GM19395 (cell line): ENCODE data around the gene EPHA1.

Experiments
- ATAC-seq: cut with Tn5 transposase; IDR thresholded peaks from one replicate; pipeline ENCODE4 v1.9.1; 2021; ENCODE audit warnings: mild to moderate bottlenecking, moderate library complexity; ENCODE audit not compliant: unreplicated experiment

EPHA1 gene

DNA sequence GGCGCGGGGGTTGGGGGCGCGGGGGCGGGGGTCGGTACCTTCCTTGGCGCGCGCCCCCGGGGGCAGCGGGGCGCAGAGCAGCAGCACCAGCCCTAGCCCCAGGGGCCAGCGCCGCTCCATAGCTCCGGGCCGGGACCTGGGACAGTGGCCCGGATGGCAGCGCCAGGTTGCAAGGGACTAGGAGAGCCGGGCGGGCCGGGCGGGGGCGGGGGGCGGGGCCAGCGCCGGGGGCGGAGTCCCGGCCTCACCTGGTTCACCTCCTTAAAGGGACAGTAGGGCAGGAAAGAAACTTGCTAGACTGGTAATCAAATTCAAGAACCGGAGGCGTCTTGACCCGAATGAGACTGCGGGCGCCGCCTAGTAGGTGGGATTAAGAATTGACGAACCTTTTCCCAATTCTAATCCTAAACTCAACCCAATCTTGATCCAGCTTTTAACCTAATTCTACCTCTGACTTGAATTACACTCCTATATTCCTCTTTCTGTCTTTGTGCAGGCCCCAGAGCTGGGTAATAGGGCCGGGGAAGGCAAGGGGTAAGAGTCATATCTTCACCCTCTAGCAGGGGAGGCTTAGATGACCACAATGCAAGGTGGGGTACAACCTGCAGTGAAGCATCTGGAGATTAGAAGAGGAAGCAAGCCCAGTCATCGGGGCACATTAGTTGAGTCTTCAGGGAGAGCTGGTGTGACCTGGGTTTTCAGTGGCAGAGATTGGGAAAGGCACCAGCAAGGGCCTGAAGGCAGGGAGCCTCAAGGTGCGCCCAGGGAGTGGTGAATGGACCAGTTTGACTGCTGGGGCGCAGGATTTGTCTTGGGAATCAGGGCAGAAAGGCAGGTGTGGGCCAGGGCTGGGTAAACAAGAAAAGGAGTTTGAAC lies at the start of gene EPHA1:
Gene EPHA1 (minus strand): TSS at position 171 of the 876 bp plus-strand sequence. CDS start 51 bp downstream, at position 120.
- peak; percentile 53 for ATAC-seq

DNA sequence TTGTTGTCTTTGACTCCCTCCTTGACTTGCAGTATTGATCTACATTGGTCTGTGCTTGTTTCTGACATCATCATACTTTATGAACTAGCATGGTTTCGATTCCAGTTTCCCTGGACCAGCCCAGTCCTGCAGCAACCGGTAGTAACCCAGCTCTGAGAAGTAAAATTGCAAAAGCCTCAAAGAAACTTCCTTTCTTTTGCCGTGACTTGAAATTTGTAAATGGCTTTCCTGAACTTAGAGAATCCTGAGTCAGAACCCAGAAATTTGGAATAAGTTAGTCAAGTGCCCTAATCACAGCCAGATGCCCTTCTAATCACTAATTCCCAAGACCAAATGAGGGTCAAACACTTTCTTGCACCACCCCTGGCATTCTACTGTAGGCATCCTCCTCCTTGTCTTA lies 49.6 kb upstream of the EPHA1 start:
- no peak for ATAC-seq

DNA sequence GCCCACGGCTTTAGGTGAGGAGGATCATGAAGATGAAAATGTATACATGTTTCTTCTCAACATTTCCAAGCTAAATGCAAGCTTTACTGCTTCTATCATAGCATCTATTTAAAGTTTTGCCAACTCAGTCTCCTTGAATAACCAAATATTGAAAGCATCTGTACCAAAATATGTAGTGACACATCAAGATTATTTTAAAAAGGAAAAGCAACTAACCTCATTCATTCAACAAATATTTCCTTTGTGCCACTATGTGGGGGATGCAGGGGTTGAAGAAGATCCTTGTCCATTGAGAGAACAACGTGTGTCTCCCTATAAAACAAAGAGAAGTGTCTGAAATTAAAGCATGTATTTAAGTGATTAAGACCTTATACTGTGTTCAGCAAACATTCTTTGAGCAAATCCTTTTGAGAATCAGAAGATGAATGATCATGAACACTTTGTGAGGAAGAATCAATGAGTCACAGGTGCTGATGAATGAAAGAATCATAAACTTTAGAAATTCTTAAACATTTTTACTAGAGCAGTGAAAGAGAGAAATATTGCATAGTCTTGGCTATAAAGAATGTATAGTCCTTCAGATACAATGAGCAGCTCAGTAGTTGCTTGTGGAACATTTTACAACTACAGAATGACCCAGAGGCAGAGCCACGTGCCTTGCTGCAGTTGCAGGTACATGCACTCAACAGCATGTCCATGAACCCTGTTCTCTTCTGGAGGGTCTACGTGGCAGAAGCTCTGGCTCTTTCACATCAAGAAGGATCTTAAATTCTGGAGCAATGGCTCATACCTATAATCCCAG lies 48.5 kb upstream of the EPHA1 start:
- no peak for ATAC-seq

DNA sequence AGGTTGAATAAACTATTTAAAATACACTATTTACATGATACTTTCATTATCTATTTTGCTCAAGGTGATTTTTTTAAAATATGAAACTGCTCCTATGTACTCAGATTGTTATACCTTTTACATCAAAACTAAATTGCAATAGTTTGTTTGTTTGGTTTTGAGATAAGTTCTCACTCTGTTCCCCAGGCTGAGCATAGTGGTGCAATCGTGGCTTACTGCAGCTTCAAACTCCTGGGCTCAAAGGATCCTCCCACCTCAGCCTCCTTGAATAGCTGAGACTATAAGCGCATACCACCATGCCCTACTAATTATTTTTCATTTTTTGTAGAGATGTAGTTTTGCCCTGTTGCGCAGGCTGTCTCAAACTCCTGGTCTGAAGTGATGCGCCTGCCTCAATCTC lies 47.3 kb upstream of the EPHA1 start:
- ATAC-seq = no peak

DNA sequence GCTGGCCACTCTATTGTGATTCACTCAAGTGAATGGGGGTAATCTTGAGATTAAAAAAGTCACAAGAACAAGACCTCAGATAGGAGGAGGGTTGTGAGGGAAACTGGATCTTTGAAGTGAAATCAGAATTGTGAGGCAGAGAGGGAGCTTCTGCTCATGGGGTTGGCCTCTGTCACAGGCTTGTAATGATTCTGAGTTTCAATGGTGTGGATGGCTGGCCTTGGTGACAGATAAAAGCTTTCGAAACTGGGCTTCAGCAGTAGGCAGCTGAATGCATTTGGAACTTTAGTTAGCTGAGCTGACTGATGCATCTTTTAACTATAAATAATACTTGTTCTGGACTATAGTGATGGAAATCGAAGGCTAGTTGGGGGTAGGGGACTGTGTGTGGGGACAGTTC lies 46.8 kb upstream of the EPHA1 start:
- no peak for ATAC-seq

DNA sequence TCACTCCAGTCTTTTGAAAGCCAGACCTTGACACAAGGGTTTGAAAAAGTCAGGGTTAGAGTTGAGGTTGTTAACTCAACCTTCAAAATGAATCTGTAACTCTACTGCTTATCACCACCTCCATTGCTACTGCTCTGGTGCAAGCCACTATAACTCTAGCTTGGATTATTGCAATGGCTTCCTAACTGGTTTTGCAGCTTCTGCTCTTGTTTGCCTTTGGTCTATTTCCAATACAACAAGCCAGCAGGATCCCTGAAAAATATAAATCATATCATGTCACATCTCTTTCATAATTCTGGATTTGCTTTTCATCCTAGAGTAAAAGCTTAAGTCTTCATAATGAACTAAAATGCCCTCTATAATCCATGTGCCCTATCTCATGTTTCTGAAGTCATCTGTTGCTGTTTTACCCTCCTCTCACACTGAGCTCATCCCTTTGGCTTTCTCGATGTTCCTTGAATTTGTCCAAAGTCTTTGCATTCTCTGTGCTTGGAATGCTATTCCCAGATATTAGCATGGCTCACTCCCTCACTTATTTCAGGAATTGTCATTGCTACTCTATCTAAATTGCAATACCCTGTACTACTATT lies 45.5 kb upstream of the EPHA1 start:
- ATAC-seq = no peak

DNA sequence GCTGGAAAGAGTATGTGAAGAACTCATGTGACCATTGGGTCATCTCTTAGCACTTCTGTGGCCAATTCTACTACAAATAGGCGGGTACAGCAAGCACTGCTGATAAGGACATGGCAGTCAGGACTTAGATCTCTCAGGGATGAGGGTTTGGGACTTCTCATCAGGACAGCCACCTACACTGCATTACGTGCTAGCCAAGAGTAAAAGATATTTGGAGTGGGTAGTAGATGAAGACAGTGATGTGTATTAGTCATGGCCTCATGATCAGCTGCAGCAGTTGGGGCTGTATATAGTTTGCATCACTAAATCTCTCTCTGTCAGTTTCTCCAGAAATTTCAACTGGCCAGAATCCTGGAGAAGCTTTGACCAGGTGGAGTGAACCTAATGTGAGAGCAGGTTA lies 43.8 kb upstream of the EPHA1 start:
- no peak for ATAC-seq

DNA sequence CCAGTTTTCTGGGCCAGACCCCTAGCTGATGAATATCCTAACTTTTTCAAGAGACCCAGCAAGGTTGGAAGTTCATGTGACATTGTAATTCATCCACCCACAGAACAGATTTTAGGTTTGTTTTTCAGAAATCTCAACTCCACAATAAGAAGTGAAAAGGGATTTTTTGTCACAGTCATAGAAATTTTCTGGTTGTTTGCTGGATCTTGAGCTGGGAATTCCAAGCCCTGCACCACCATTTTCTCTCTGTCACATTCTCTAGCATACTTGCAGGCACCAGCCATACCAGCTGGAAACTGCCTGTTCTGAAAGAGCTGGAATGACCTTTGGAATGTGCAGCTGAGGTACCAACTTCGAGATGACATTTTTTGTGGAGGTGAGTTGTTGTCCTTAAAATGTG lies 43.1 kb upstream of the EPHA1 start:
- no peak for ATAC-seq

DNA sequence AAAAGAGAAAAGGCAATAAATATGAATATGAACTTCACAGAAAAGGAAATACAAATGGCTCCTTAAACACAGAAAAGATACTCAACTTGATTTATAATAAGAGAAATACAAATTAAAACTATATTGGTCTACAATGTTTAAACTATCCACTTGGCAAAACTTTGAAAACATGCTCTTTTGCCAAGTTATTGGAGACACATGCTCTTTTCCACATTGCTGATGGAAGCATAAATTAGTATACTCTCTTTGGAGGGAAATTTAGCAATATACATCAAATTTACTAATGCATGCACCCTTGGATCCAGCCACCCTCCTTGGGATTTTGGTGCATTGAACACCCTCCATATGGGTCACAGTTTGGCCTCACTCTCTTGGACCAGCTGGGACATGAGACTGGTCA lies 42.5 kb upstream of the EPHA1 start:
- ATAC-seq = no peak

DNA sequence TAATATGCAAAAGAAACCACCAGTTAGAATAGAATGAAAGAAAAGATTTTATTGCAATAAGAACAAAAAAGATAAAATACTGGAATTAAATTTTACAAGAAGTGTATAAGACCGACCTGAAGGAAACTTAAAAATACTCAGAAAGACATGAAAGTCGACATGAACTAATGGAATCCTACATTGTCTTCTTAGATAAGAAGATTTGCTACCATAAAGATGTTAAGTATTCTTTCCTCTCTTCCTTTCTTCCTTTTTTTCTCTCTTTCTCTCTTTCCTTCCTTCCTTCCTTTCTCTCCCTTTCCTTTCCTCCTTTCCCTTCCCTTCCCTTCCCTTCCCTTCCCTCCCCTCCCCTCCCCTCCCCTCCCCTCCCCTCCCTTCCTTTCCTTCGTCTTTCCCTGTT lies 41.1 kb upstream of the EPHA1 start:
- ATAC-seq = no peak

DNA sequence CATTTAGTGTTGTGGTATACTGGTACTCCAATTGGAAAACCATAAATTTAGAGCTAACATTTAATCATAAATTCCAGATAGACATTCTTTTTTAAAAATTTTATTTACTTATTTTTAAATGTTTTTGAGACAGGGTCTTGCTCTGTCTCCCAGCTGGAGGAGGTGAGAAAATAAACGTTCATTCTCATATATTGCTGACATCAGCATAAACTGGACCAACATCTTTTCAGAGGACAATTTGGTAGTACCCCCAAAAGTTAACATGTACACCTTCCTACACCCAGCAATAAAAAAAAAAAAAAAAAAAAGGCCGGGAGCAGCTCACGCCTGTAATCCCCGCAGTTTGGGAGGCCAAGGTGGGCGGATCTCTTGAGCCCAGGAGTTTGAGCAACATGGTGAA lies 39.8 kb upstream of the EPHA1 start:
- ATAC-seq = no peak

DNA sequence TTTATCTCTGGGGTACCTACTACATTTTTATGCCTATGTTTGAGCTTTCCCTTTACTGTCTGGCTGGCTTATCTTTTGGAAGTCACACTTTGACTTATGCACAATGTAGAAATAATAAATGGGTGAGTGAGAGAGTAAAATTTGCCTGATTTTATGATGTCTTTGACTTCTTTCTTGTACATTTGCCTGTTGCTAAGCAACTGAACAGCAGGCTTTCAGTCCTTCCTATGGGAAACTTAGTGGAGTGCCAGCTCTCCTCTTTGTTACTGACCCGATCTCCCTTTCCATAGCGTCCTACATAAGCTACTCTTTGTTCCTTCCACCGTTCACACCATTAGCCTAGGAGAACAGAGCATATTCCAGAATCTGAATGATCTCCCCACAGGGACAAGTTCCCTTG lies 38.8 kb upstream of the EPHA1 start:
- no peak for ATAC-seq

DNA sequence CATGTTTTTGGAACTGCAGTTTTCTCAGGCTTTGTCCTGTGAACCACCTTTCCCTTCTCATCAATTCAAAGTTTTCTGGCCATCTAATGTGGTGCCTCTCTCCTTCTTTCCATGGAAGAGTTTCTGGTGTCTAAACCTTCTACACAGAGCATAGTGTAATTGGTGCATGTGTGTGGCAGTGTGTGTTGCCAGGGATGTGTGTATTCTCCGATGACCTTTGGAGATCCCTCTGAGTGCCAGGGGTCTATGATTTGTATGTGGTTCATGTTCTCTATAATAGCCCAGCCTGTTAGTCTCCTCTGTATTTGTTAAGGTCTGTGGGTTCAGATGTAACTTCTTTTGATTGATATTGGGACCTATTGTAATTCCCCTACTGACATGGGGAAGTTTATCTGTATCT lies 36.1 kb upstream of the EPHA1 start:
- no peak for ATAC-seq

DNA sequence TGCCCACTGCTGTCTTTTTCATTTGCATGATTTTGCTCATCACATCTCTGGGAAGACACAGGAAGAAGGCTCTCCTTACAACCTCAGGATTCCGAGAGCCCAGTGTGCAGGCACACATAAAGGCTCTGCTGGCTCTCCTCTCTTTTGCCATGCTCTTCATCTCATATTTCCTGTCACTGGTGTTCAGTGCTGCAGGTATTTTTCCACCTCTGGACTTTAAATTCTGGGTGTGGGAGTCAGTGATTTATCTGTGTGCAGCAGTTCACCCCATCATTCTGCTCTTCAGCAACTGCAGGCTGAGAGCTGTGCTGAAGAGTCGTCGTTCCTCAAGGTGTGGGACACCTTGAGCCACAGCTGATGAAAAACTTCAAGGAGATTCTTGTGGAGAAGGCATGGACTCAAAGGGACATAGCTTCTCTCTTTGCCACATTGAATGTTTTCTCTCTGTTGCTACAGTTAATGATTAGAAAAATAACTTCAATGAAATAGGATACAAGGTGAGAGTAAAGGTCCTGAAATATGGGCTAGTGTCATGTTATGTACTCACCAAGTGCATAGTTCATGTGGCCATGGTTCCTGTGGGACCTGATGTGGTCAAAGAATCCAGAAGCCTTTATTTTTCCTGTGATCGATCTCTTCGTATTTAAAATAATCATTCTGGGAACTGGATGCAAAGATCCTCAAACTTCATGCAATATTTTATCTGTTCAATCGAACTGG lies 35.6 kb upstream of the EPHA1 start:
- ATAC-seq = no peak

DNA sequence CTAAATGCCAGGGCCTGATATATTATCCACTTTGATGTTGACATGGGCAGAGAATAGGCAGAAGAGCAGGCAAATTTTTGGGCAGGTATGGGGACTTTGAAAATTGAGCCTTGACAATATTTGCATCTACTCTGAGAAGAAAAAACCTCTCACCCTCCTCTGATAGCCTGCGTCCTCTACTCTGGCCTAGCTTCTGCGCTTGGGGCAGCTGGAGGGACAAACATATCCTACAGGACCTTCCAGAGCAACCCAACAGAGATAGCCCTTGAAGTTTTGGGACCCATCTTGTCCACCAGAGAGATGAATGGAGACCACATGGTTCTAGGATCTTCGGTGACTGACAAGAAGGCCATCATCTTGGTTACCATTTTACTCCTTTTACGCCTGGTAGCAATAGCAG lies 34.5 kb upstream of the EPHA1 start, which contains the start of gene TAS2R60:
Gene TAS2R60 (plus strand): TSS at position 301 of the 400 bp plus-strand sequence. CDS start 0 bp downstream, at position 301.
- ATAC-seq = no peak

DNA sequence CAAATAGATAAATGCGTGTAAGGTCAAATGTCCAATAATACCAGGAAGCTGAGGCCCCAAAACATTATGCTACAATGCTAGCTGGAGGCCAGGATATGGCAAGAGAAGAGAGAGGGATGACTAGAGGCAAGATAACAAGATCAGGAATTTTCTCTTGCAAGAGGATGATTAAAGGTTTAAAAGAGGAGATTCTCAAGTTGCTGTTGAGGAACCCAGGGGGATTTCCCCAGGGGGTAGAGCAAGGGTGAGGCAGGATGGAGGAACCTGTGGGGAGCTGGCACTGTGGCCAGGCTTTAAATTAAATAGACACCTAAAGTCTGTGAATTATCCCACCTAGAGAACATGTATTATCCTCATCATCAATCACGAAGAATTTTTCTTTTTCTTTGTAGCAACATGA lies 31.2 kb upstream of the EPHA1 start:
- no peak for ATAC-seq

DNA sequence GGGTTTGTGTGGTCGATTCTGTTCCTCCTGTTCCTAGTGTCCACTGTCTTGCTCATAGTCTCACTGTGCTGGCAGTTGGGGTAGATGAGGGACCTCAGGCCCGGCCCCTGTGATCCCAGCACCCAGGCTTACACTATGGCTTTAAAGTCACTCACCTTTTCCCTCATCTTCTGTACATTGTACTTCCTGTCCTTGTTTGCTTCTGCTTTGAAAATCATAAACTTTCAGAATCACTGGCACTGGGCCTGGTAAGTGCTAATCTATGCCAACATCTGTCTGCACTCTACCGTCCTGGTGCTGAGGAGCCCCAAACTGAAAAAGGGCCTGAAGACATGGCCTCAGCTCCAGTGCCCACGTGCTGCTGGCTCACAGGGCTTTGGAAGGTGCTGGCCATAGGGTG lies 28.9 kb upstream of the EPHA1 start:
- ATAC-seq = peak; percentile 42

DNA sequence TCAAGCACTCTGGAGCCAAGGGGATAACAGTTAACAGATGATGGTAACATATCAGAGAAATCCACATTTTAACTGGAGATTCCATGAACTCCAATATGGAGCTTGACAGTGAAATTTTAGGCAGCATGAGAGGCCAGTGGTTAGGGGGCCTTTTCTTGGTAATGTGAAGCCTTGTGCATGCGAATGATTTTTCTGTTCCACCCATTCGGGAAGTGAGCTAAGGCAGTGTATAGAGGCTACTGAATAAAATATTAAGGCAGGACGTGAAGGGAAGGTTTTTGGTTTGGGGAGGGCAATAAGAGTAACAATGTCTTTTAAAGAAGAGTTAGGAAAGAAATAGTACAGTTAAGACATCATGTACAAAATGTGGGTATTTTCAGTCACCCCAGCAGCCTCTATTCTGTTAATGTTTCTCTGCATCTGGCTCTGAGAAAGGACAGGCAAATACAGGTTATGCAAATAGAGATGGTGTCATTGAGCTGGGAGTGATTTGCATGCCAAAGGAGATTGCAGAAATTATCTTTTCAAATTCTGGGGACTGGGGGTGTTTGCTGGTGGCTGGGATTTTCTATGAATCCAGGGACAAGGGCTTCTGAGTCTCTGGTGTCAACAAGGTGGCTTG lies 27.8 kb upstream of the EPHA1 start:
- ATAC-seq = peak; percentile 88

DNA sequence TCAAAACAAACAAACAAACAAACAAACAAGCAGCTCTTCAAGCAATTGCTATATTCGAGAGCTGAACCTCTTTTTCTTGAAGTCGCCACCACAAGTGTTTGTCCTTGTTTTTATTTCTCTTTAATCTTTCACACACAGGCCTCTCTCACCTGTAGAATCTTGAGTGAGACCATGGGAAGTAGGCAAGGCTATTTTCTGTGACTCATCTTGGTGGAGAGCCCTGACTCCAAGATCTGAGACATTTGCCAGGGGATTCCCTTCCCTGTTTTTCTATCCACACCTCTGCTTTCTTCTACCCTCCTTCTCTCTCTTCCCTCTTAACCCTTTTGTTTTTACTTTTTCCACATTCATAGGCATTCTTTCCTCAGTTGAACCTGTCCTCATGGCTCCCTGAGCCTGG lies 26.6 kb upstream of the EPHA1 start:
- no peak for ATAC-seq

DNA sequence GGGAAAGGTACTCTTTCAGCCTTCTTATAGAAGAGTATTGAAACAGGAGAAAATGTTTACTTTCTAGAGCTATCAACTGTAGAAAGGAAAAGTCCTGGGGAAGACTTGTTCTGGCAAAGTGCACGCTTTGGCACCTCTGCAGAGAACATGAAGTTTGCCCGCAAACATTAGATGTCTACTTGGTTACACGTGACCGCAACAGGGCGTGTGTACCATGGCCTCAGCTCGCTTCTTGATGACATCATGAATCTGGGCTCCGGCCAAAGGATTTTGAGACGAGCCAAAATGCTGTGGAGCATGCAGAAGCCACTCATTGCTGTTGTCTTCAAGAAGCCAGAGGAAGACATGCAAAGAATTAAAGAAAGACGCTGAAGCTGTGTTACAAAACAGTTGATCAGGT lies 26.0 kb upstream of the EPHA1 start:
- ATAC-seq = no peak

DNA sequence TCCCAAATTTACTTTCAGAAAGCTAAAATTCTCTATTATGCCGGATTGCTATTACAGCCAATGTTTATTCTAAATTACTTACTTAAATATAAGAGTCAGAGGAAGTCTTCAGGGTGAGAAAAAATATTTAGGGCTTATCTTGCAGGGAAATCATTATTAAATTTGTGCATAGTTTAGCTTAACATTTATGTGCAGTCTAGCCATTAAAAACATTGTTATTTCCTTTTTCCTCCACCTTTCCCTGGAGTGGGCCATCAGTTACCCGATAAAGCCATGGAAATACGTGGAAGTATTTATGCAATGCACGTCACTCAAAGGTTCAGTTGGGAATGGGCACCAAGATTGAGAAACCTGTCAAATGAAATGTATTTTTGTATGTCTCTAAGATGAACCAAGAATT lies 25.1 kb upstream of the EPHA1 start:
- ATAC-seq = no peak
